ENCODE measurements around the gene TYMS. TPM values are rescaled to one million over a fixed set of nuclear protein-coding genes. Genes with fewer than 3 reads are reported as not detected.

The TYMS gene
- total and polyA plus RNA-seq, 10 of the 15 experiments (the other 5 are each of a cell fraction or from before 2014, with no cell fraction given) = 34.8 to 524 (median 219) TPM

DNA sequence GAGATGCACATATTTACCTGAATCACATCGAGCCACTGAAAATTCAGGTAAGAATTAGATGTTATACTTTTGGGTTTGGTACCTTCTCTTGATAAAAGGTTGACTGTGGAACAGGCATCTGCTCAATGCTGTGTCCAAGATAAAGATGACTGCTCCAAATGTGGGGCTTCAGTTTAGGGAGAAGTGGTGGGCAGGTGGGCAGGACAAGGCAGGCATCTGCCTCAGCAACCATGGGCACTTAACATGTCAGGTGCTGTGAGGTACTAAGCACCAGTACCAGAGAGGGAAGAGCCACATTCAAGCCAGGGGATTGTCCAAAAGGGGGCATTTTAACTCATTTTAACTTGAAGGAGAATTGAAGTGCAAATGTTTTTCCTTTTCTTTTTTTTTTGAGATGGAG, 14.0 kb downstream of the TYMS start:
- WGBS (ENCODE audit: insufficient coverage, insufficient replicate concordance, low lambda C conversion rate, missing lambda C conversion rate) = 100% methylated on average over 1 of the region's 1 CpG
- no peak overlapping the region for H3K9ac ChIP-seq (ENCODE audit: control insufficient read depth, insufficient read depth, low read length)
- ChIA-PET RAD21 (ENCODE audit: unreplicated experiment) (no interaction called here), CTCF (interaction anchor here (1.1 to 1.9 kb wide), 3 partner anchors 47 to 168 kb away, joined by 3 to 7 read pairs (median 5); no protein-coding TSS in a partner anchor), SMC1A (ENCODE audit: uncharacterized antibody, unreplicated experiment) (interaction anchor here (0.8 to 2.0 kb wide), 2 partner anchors 35 to 159 kb away, joined by 4 to 6 read pairs; no protein-coding TSS in a partner anchor), POLR2A (interaction anchor here (1.1 kb wide), 1 partner anchor 13 kb away, joined by 3 read pairs; no protein-coding TSS in a partner anchor)
- TF ChIP-seq POLR2A (IDR thresholded peaks at IDR 0.05; ENCODE audit: low read depth, low read length) (peak; percentile 32; the same call in 1 of the 2 replicates), MYB (IDR thresholded peaks at IDR 0.05; ENCODE audit: borderline replicate concordance, low read depth, low read length) (no peak)
- no peak overlapping the region for H2AFZ ChIP-seq (ENCODE audit: control insufficient read depth, low read depth, low read length)
- H3K27me3 ChIP-seq (replicated peaks in 1 of 2; ENCODE audit: control insufficient read depth in 2 of 2, insufficient read depth in 2 of 2, low read length in 1 of 2) = no peaks in the 10 kb centered on the region
- intact Hi-C loops (cut with micrococcal nuclease; ENCODE audit: unreplicated experiment) = no loop called here
- no peak overlapping the region for H3K4me3 ChIP-seq
- in situ Hi-C loops (cut with MboI) = no loop called here
- peaks cover 14 to 35% of the 10 kb centered on the region in 2 experiments for H3K36me3 ChIP-seq (ENCODE audit: control insufficient read depth in 2 of 2, insufficient read depth in 2 of 2, low read length in 1 of 2)
- DNase-seq (ENCODE audit: low read depth, low spot score) (no peak), FAIRE-seq (no peak), ATAC-seq (no peak)
- peaks cover 3% of the 10 kb centered on the region for H3K79me2 ChIP-seq (ENCODE audit: control insufficient read depth, insufficient read depth, low read length)
- no peaks in the 10 kb centered on the region; the same call in 1 of the 2 replicates for H3K4me1 ChIP-seq (ENCODE audit: control insufficient read depth, insufficient read depth, low read length)
- H3K4me2 ChIP-seq (ENCODE audit: control insufficient read depth, insufficient read depth) = no peak overlapping the region
- BruUV-seq (replicated peaks) = no TSS peak
- H4K20me1 ChIP-seq (ENCODE audit: control insufficient read depth, insufficient read depth) = no peaks in the 10 kb centered on the region
- H3K27ac ChIP-seq (ENCODE audit: control insufficient read depth, insufficient read depth) = no peak overlapping the region
- H3K9me3 ChIP-seq (replicated peaks; ENCODE audit: control insufficient read depth, insufficient read depth, low read length) = no peaks in the 10 kb centered on the region; the same call in 2 of the 3 replicates

DNA sequence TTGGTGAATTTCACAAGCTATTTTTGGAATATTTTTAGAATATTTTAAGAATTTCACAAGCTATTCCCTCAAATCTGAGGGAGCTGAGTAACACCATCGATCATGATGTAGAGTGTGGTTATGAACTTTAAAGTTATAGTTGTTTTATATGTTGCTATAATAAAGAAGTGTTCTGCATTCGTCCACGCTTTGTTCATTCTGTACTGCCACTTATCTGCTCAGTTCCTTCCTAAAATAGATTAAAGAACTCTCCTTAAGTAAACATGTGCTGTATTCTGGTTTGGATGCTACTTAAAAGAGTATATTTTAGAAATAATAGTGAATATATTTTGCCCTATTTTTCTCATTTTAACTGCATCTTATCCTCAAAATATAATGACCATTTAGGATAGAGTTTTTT, 15.9 kb downstream of the TYMS start:
- no peak for DNase-seq (ENCODE audit: low read depth, low spot score)
- no peaks in the 10 kb centered on the region for H3K27me3 ChIP-seq (replicated peaks in 1 of 2; ENCODE audit: control insufficient read depth in 2 of 2, insufficient read depth in 2 of 2, low read length in 1 of 2)
- no peak overlapping the region for H3K4me3 ChIP-seq
- BruUV-seq (replicated peaks) = no TSS peak
- TF ChIP-seq BACH1 (IDR thresholded peaks at IDR 0.05; ENCODE audit: borderline replicate concordance) = no peak
- TF ChIP-seq, protein P1, sequence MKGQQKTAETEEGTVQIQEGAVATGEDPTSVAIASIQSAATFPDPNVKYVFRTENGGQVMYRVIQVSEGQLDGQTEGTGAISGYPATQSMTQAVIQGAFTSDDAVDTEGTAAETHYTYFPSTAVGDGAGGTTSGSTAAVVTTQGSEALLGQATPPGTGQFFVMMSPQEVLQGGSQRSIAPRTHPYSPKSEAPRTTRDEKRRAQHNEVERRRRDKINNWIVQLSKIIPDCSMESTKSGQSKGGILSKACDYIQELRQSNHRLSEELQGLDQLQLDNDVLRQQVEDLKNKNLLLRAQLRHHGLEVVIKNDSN (IDR thresholded peaks at IDR 0.05; ENCODE audit: borderline replicate concordance, extremely low read length, insufficient read depth, low read depth, low read length) = no peak
- TF ChIP-seq PAX8 (IDR thresholded peaks at IDR 0.05) = no peak
- TF ChIP-seq TAF1 (IDR thresholded peaks at IDR 0.05; ENCODE audit: borderline replicate concordance, low read depth, low read length) = no peak
- TF ChIP-seq, protein P2, sequence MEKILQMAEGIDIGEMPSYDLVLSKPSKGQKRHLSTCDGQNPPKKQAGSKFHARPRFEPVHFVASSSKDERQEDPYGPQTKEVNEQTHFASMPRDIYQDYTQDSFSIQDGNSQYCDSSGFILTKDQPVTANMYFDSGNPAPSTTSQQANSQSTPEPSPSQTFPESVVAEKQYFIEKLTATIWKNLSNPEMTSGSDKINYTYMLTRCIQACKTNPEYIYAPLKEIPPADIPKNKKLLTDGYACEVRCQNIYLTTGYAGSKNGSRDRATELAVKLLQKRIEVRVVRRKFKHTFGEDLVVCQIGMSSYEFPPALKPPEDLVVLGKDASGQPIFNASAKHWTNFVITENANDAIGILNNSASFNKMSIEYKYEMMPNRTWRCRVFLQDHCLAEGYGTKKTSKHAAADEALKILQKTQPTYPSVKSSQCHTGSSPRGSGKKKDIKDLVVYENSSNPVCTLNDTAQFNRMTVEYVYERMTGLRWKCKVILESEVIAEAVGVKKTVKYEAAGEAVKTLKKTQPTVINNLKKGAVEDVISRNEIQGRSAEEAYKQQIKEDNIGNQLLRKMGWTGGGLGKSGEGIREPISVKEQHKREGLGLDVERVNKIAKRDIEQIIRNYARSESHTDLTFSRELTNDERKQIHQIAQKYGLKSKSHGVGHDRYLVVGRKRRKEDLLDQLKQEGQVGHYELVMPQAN (conservative IDR thresholded peaks at IDR 0.05) = no peak
- no peak for TF ChIP-seq YBX1 (IDR thresholded peaks at IDR 0.05)
- TF ChIP-seq, protein P3, sequence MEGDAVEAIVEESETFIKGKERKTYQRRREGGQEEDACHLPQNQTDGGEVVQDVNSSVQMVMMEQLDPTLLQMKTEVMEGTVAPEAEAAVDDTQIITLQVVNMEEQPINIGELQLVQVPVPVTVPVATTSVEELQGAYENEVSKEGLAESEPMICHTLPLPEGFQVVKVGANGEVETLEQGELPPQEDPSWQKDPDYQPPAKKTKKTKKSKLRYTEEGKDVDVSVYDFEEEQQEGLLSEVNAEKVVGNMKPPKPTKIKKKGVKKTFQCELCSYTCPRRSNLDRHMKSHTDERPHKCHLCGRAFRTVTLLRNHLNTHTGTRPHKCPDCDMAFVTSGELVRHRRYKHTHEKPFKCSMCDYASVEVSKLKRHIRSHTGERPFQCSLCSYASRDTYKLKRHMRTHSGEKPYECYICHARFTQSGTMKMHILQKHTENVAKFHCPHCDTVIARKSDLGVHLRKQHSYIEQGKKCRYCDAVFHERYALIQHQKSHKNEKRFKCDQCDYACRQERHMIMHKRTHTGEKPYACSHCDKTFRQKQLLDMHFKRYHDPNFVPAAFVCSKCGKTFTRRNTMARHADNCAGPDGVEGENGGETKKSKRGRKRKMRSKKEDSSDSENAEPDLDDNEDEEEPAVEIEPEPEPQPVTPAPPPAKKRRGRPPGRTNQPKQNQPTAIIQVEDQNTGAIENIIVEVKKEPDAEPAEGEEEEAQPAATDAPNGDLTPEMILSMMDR (IDR thresholded peaks at IDR 0.05 in 2 of 3, conservative IDR thresholded peaks at IDR 0.05 in 1 of 3; ENCODE audit: control insufficient read depth in 2 of 3, extremely low read depth in 1 of 3, insufficient read depth in 1 of 3, low read depth in 3 of 3, low read length in 3 of 3) = no peak
- no peak for TF ChIP-seq CHD2 (IDR thresholded peaks at IDR 0.05; ENCODE audit: borderline replicate concordance, low read depth, low read length)
- TF ChIP-seq JUNB (IDR thresholded peaks at IDR 0.05) = no peak
- no peak overlapping the region for H3K27ac ChIP-seq (ENCODE audit: control insufficient read depth, insufficient read depth)
- ATAC-seq = no peak
- CTCF ChIA-PET = interaction anchor here (1.2 to 1.4 kb wide), 2 partner anchors 15 to 49 kb away, joined by 3 to 8 read pairs; no protein-coding TSS in a partner anchor
- no peaks in the 10 kb centered on the region; the same call in 1 of the 2 replicates for H3K4me1 ChIP-seq (ENCODE audit: control insufficient read depth, insufficient read depth, low read length)
- RAD21 ChIA-PET (ENCODE audit: unreplicated experiment) = interaction anchor here (1.9 kb wide), 1 partner anchor 14 kb away, joined by 6 read pairs; no protein-coding TSS in a partner anchor
- in situ Hi-C loops (cut with MboI) (no loop called here), intact Hi-C loops (cut with micrococcal nuclease; ENCODE audit: unreplicated experiment) (no loop called here)
- peaks cover 14 to 41% of the 10 kb centered on the region in 2 experiments for H3K36me3 ChIP-seq (ENCODE audit: control insufficient read depth in 2 of 2, insufficient read depth in 2 of 2, low read length in 1 of 2)
- H4K20me1 ChIP-seq (ENCODE audit: control insufficient read depth, insufficient read depth) = no peaks in the 10 kb centered on the region
- WGBS (ENCODE audit: insufficient coverage, insufficient replicate concordance, low lambda C conversion rate, missing lambda C conversion rate) = 99% methylated on average over 3 of the region's 3 CpGs
- SMC1A ChIA-PET (ENCODE audit: uncharacterized antibody, unreplicated experiment) = interaction anchor here (0.5 to 1.7 kb wide), 5 partner anchors 9 to 157 kb away, joined by 3 to 4 read pairs (median 3); no protein-coding TSS in a partner anchor
- no peak overlapping the region for H3K4me2 ChIP-seq (ENCODE audit: control insufficient read depth, insufficient read depth)
- no peaks in the 10 kb centered on the region for H3K79me2 ChIP-seq (ENCODE audit: control insufficient read depth, insufficient read depth, low read length)
- POLR2A ChIA-PET = no interaction called here
- no peak overlapping the region for H3K9ac ChIP-seq (ENCODE audit: control insufficient read depth, insufficient read depth, low read length)
- no peak overlapping the region for H2AFZ ChIP-seq (ENCODE audit: control insufficient read depth, low read depth, low read length)
- FAIRE-seq = no peak
- no peaks in the 10 kb centered on the region for H3K9me3 ChIP-seq (replicated peaks; ENCODE audit: control insufficient read depth, insufficient read depth, low read length)

Measured in GM12878 (cell line).